GM12872 (cell line): Measurements from ENCODE around the gene MMP24.

Source experiments
- TF ChIP-seq, protein P1 (sequence below): IDR thresholded peaks from 3 replicates; pipeline ENCODE4 v1.5.1; 2011; ENCODE audit warnings: low read depth, mild to moderate bottlenecking, low read length, moderate library complexity; ENCODE audit not compliant: insufficient read depth

MMP24 gene

DNA sequence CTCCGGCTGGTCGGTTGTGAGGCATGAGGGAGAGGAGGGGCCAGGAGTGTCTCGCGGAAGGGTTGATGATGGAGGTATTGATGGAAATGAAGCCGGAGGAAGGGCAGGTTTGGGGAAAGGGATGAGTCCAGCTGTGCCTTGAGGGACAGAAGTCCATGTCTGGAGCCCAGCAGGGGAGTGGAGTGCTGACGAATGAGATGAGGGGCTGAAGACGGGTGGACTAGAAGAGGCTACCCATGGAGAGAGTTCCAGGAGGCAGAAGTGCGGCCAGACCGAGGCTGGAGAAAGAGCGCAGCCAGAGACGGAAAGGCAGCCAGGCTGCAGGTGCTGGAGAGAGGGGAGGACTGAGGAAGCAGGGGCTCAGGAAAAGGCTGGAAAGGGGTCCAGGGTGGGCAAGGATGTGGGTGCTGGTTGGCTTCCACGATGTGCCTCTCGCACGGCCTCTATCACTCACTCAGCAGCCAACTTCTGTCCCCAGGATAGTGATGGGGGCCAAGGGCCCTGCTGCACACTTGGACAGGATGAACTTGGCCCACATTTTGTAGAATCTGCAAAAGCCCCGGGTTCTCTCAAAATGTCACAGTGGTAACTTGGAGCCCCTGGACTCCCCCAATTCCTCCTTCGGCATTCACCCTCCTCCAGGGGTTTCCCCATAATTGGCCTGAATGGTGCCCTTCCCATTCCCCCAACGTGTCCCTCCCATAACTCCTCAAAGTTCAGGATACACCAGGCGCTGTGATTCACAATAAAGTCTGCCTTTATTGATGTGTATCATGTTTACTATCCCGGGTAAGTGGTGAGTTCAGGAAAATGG, 58.7 kb downstream of the MMP24 start:
- TF ChIP-seq, protein P1, sequence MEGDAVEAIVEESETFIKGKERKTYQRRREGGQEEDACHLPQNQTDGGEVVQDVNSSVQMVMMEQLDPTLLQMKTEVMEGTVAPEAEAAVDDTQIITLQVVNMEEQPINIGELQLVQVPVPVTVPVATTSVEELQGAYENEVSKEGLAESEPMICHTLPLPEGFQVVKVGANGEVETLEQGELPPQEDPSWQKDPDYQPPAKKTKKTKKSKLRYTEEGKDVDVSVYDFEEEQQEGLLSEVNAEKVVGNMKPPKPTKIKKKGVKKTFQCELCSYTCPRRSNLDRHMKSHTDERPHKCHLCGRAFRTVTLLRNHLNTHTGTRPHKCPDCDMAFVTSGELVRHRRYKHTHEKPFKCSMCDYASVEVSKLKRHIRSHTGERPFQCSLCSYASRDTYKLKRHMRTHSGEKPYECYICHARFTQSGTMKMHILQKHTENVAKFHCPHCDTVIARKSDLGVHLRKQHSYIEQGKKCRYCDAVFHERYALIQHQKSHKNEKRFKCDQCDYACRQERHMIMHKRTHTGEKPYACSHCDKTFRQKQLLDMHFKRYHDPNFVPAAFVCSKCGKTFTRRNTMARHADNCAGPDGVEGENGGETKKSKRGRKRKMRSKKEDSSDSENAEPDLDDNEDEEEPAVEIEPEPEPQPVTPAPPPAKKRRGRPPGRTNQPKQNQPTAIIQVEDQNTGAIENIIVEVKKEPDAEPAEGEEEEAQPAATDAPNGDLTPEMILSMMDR, result no peak

DNA sequence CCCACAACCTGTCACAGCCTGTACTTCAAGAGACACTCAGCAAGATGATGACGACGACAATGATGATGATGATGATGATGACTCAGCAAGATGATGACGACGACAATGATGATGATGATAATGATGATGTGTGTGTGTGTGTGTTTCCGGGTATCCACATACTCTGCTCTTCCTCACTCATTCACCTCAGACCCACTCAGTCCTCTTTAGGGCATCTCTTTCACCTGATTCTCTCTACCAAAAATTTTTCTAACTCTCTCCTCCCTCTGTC, 59.3 kb downstream of the MMP24 start:
- TF ChIP-seq, protein P1, result no peak

DNA sequence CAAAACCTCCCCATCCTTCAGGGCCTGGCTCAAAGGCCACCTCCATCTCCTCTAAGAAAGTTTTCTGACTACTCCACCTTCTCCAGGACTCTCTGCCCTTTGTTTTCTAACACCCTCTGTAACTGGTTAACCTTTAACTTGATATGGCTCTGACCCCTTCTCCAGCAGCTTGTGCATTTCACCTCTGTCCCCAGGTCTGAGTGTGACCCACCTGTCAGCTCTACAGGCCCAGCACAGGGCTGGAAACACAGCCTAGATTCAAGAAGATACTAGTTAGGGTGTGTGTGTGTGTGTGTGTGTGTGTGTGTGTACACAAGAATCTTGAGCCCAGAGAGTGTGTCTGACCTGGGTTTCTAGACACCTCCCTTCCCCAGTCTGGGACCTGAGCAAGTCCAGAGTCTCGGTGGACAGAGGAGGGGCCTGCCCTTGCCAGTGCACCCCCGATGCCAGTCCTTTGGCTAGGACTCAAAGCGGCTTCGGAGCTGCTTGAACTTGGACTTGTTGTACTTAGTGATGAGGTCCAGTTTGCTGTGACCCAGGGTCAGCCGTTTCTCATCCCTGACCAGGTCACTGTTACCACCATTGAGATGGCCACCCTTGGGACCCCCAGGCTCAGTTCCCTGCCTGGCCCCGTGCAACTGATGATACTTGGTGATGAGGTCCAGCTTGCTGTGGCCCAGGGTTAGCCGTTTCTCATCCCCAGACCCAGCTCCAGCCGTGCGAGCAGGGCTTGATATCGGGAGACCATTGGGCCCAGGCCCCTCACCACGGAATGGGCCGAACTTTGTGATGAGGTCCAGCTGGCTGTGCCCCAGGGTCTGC, 59.8 kb downstream of the MMP24 start:
- TF ChIP-seq, protein P1, result no peak

DNA sequence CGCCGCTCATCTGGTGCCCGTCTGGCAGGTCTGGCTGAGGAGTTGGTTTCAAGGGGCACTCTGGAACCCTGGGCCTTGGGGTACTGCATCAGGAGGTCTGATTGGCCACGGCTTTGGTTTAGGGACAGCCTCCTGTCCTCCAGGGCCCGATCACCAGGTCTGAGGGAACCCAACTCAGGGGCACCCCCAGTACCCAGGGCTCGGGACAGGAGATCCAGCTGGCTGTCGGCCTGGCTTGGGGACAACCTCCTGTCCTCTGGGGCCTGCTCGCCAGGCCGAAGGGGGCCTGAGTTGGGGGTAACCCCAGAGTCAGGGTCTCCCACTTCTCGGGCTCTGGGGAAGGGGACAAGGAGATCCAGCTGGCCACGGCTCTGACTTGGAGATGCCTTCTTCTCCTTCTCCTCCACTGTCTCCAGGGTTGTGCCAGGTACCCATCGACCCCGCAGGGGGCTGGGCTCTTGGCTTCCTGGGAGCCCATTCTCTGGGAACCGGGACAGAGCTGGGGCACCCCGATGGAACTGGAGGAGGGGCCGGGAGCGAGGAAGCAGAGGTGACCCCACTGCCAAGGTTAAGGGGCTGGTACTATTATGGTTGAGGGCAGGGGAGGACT, 60.5 kb downstream of the MMP24 start:
- TF ChIP-seq, protein P1, result no peak

DNA sequence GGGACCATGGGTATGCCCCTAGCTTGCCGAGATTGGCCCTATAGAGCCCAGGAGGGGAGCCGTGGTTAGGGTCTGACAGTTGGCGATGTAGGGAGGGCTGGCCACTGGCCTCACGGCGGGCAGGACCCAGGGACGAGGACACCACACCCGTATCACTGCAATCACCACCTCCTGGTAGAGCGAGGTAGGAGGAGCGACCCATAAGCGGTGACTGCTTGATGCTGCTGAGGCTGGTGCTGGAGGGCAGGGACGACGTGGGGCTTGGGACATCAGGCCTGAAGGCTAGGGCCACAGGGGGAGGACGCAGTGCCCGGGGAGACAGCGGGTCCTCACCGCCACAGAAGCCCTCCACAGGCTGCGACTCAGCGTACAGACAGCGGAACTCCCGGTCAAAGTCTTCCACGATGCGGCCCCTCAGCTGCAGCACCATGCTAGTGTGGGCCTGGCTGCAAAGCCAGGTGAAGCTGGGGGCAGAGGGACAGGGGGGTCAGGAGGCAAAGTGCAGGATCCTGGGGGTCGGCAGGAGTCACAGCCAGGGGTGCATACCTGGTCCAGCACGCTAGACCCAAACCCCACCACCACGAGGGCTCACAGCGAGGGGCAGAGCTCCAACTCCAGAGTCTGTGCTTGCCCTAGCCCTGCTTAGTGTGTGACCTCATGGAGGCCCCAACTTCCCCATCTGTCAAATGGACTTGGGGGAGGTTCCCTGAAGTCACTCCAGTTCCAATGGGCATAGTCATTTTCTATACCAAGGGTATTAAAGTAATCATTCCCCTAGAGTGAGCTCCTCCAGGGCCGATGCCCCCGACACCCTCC, 61.2 kb downstream of the MMP24 start:
- TF ChIP-seq, protein P1, result no peak

DNA sequence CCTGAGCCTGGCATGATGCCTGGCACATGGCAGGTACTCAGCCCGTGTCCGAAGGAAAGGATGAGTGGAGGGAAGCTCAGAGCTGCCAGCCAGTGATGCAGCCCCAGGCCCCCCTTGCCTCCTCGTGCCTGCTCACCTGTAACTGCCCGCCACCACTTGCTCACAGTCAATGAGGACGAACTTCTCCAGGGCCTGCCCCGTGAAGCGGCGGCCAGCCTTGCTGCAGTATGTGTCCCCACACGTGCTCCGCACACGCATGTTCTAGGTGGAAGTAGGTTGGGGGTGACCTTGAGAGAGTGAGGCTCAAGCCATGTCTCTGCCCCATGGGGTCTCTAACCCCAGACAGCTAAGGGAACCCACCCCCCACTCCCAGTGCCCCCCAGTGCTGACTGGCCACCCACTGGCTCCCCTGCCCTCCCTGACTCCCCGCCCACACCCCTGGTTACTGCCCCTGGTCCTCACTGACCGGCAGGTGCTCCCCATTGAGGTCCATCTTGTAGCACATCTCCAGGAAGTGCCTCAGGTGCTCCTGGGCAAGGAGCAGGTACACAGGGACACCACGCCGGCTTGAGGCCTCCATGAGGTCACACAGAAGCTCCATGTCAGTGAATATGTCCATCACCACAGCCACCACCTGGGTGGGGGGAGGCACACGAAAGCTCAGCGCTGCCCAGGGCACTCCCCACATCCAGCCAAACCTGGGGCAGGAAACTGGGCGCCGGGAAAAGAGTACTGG, 62.0 kb downstream of the MMP24 start:
- TF ChIP-seq, protein P1, result no peak
